ENCODE measurements around the gene ARHGAP1. TPM values are rescaled to one million over a fixed set of nuclear protein-coding genes. Genes with fewer than 3 reads are reported as not detected.

ARHGAP1 gene
- total RNA-seq, 1 experiment from 2014 or later: 43.5 TPM

DNA sequence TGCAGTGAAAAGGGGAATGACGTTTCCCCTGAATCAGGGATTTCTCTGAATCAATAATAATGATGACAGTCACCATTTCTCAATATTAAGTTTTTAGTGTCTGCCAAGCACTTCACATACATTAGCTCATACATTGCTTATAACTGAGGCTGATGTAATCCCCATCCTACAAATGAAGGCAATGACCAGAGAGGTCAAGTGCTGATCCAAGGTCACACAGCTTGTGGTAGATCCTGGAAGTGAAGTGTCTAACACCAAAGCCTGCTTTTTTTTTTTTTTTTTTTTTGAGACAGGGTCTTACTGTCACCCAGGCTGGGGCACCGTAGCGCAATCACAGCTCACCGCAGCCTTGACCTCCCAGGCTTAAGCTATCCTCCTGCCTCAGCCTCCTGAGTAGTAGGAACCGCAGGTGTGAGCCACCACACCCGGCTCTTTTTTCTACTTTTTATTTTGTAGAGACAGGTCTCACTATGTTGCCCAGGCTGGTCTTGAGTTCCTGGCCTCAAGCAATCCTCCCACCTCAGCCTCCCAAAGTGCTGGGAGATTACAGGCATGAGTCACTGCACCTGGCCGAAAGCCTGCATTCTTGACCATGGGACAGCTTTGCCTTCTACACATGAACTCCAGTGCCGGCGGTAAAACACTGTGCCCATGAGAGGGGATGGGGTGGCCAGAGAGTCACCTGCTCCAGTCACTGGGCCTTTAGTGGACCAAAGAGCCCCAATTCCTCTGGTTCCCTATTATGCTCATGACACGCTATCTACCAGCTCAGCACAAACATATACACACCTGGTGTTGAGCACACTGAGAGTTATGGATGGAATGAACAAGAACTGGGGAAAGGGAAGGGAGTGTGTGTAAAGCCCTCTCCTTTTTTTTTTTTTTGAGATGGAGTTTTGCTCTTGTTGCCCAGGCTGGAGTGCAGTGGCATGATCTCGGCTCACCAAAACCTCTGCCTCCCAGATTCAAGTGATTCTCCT, 17.4 kb downstream of the ARHGAP1 start:
- BruUV-seq (replicated peaks): no TSS peak

More for the DNA sequence above, 17.4 kb downstream of the ARHGAP1 start:
- TF ChIP-seq TCF7L2 (IDR thresholded peaks at IDR 0.05; ENCODE audit: low read depth, low read length): no peak
- TF ChIP-seq POLR2AphosphoS5 (IDR thresholded peaks at IDR 0.05; ENCODE audit: low read depth, low read length): no peak
- no peak for TF ChIP-seq REST (IDR thresholded peaks at IDR 0.05; ENCODE audit: insufficient read depth in 1 of 2, low read depth in 2 of 2, low read length in 1 of 2)
- TF ChIP-seq SIN3A (IDR thresholded peaks at IDR 0.05; ENCODE audit: borderline replicate concordance, insufficient read depth, low read depth, low read length): no peak
- TF ChIP-seq CTCF (IDR thresholded peaks at IDR 0.05): no peak
- in situ Hi-C loops (cut with HindIII; ENCODE audit: low pct_unique_long_range_greater_than_20kb, low sequenced_read_pairs): no loop called here
- DNase-seq (ENCODE audit: low read depth, low spot score) (no peak), ATAC-seq (peak; percentile 37; the same call in 1 of the 2 replicates)
- H3K4me1 ChIP-seq (ENCODE audit: control insufficient read depth, insufficient read depth, low read length): peaks cover 9% of the 10 kb centered on the region; the same call in 1 of the 2 replicates
- no peaks in the 10 kb centered on the region for H3K9me3 ChIP-seq (ENCODE audit: control insufficient read depth, insufficient read depth, low read depth, low read length)
- CTCF ChIA-PET: interaction anchor here (0.6 kb wide), 1 partner anchor 293 kb away, joined by 5 read pairs; no protein-coding TSS in a partner anchor
- H3K27ac ChIP-seq (ENCODE audit: low read length): no peak overlapping the region
- no peaks in the 10 kb centered on the region for H3K27me3 ChIP-seq (ENCODE audit: control insufficient read depth, insufficient read depth, low read length)
- POLR2A ChIA-PET: interaction anchor here (0.7 kb wide), 1 partner anchor 294 kb away, joined by 5 read pairs; no protein-coding TSS in a partner anchor
- H3K4me3 ChIP-seq (ENCODE audit: low read depth in 2 of 2, low read length in 2 of 2): no peak overlapping the region
- H3K36me3 ChIP-seq (ENCODE audit: control insufficient read depth, insufficient read depth, low read length): no peaks in the 10 kb centered on the region; the same call in 1 of the 2 replicates
- intact Hi-C loops (cut with micrococcal nuclease; ENCODE audit: unreplicated experiment): no loop called here

All from Panc1 (cell line).